Activated CD8-positive, alpha-beta memory T cell treated with anti-CD3 and anti-CD28 coated beads for 24 hours (primary cell): Measurements from ENCODE around the gene ADGRF1.

Experiments
- DNase-seq: peaks from one replicate; pipeline ENCODE4 v3.0.0-alpha.2; 2020

The ADGRF1 gene

DNA sequence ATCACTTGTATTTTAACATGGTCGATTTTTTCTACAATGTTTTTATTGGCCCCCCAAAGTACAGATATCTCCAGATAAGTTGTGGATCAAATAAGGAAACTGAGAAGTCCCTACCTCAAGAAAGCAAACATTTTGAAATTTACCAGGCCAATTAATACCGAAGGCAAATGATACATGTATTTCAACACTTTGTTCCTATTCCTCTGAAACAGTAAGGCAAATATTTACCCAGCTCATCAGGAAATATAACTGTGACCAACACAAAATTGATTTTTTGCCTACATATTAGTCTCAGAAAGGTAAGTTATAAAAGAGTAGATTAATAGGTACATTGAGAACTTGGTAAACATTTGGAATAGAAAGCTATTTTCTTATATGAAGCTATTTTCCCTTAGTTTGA is 69.1 kb downstream of the ADGRF1 start:
- no peak for DNase-seq

DNA sequence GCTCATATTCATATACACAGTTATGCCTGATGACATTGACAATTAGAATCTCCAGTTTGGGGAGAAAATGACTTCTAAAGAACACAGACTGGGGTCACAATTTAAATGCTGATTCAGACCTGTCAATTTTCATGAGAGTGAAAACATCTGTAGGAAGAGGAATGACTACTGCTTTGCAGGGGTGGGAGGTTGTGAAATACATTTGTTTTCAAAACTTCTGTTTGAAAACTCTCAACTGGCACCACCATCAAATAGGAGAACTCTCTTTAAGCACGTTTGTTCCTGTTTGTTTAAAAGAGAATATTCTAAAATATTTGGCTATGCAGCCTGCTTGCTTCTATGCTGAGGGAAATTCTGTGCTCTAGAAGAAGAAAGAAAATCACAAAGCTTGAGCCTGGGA is 69.6 kb downstream of the ADGRF1 start:
- DNase-seq: no peak

DNA sequence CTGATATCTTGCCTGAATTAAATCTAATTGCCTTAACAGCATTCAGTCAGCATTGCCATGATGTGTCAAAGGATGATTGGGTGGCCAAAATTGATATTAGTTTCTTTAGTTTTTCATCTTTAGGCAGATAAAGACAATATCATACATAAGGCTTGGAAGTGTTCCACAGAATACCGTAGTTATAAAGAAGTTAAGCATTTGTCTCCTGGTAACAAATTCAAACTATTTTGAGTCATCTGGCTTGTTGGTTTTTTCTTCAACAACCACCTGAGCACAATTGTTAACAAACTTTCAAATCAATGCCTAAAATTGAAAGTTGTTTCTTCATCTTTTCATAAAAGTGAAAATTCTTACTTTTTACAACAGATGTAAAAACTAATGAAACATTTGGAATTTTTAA is 72.9 kb downstream of the ADGRF1 start:
- DNase-seq: no peak

DNA sequence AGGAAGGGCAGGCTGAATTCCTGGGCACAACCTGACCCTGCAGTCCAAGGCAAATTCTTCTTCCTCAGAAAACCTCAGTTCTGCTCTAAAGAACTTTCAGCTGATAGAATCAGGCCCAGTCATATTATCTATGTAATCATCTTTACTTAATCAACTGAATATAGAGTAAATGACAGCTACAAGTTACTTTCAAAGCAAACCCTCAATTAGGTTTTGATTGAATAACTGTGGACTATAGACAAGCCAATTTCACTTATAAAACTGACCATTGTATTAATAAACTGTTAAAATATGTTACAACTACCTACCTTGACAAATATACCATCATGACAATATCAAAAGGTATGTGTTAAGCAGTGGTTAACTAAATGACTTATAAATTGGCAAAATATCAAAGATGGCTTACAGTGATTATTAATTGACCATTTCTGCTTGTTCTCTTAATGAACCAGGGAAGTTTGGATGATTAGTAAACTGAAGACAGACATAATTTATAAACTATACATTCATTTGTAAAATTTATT is 74.2 kb downstream of the ADGRF1 start:
- no peak for DNase-seq

DNA sequence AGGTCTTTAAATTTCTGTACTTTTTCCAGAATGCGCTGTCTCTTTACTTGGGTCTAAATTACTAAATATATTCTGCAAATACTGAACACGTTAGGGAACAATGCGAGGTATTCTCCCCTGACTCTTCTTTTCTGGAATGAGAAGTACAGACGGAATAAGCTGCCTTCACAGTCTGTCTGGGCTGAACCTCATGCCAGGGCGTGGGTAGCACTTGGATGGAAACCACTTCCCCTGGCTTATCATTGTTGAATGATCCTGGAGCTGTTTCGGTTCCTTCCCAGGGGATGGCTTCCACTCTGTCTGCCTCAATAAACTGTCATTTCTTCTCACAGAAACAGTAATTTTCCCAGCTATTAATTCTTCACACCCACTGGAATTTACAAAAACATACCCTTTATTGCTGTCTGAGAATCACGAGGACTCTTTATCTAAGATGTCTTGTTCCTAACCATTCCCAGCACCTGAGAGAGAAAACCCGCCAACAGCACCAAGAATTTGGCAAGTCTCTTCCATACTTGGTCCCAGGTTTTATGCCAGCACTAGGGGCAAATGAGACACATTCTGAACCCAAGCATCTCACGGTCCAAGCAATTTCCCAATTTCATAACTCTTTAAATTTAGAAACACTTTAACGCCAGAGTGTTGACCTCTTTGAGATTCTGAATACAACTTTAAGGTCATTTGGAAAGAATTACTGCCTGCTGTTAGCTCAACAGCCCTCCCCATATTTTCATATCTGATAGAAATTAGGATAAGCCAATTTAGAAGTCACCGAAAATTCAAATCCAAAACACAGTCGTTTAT is 77.2 kb downstream of the ADGRF1 start:
- no peak for DNase-seq

DNA sequence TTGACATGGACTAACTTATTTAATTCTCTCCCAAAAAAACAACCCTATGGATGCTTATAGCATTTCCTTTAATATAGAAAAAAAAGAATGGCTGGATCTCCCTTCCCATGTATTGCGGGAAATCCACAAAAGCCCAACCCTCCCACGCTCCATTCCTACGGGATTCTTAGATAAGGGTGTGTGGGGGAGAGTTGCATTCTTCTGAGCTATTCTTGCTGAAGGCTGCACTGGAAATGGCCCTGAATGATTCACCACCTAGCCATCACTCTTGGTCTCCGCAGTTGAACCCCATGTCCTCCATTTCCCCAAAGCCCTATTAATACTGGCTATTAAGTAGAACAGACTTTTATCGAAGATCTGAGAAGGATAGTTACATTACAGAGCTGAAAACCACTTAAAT is 78.5 kb downstream of the ADGRF1 start:
- no peak for DNase-seq

DNA sequence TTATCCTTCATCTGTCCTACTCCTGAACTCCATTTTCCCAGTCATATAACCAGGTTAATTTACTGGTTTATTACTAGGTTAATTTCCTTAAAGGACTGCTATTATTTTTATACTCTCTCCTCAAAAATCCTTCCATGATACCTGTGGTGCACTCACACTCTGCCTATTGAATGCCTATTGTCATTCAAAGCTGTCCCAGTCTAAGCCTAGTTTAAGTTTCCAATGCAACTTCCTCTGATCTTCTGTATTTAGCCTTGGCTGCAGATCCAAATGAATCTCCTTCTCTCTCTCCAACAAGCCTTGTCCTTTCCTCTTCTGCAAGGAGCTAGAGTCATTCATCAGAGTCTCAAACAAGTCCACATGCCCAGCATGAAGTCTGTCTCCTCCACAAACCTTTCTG is 79.1 kb downstream of the ADGRF1 start:
- DNase-seq: no peak

DNA sequence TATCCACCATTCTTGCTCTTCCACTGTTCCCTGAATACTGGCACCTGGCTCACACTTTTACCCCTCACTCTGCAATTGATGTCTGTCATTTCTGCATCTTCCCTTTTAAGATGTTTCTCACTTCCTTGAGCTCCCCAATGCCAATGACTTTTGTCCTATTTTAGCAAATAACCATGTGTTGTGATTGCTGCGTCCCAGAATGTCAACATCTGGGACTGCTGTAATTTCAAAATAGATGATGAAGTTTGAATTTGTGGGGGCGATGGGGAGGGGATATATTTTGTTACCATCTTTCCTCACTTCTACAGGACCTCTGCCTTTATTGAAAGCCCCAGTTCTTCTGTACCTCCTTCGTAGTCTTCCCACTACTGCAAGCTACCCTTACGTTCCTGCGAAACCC is 80.4 kb downstream of the ADGRF1 start:
- DNase-seq: no peak

DNA sequence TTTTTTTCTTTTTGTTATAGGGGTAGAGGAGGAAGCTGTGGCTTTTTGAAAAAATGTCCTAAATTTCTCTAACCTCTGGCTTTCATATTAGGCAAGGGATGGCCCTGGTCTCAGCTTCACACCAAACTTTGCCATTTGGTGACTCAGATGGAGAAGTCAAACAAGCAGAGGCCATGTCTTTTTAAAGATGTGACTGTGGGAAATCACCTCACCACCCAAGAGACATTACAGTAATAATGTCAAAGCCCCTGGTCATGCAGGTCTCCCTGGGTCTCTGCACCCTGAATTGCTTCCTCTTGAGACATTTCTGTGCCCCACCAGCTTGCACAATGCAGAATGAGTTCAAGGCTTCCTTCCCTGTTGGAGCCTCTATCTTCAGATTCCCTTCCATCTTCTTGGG is 80.9 kb downstream of the ADGRF1 start:
- no peak for DNase-seq

DNA sequence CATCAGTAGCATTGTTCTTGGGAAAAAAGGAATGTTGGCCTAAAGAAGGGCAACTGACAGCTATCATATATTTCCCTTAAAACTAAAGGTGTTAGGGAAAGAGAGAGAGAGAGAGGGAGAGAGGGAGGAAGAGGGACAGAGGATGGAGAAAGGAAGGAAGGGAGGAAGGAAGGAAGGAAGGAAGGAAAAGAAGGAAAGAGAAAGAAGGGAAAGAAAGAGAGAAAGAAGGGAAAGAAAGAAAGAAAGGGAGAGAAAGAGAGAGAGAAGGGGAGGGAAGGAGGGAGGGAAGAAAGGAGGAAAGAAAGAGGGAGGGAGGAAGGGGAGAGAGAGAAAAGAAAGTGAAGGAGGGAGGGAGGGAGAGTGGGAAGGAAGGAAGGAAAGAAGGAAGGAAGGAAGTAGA is 82.7 kb downstream of the ADGRF1 start:
- no peak for DNase-seq

DNA sequence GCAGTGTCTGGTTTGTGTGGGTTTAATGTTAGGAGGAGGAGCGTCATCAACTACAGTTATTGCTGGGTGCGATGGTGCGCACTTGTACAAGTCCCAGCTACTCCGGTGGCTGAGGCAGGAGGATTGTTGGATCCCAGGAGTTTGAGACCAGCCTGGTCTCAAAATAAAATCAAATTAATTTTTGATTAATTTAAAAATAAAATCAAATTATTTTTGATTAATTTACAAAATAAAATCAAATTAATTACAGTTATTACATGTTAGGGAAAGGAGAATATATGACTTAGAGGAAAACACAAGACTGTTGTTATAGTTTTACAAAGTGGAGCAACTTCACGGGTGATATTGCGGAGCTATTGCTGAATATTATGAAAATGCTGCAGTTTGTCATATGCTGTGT is 85.7 kb downstream of the ADGRF1 start:
- DNase-seq: no peak

DNA sequence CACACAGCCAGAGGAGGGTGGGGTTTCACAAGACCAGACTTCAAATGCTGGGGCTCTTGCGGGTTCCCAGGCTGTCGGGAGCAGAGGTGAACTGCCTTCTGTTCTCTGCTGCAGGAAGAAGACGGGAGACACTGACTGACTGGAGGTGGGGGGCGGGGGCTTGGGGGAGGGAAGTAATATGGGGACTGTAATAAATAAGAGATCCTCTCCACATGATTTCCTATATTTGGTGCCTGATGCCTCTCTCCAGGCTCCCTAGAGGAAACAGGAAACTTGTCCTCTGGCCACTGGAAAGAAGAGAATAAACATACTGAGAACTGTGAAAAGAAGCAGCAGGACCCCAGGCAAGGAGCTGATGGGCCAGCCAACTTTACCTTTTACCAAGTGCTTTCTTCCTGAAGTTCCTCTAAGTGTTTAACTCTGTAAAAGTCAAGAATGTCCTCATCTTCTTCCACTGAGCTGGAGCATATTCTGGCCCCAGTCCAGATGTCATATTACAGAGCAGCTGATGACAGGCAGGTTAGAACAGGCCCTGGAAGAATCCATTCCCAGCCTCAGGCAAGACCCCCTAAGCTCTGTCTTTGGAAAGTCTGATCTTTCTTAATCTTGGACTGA is 87.2 kb downstream of the ADGRF1 start:
- no peak for DNase-seq

DNA sequence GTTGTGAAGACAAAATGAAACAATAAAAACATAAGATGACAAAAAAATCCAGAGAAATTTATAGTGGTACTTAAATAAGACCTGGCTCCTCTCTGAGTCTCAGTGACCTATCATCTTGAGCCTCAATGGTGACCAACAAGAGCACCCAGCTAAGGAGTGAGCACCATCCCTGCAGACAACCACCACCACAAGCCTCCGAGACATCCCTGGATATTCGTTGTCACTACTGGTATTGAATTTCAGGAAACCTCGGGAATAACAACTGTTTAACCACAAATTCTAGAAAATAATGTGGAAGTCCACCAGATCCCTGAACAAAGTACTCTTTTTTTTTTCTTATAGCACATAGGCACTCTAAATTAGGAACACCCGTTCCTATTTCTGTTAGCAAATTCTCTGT is 88.2 kb downstream of the ADGRF1 start:
- no peak for DNase-seq

DNA sequence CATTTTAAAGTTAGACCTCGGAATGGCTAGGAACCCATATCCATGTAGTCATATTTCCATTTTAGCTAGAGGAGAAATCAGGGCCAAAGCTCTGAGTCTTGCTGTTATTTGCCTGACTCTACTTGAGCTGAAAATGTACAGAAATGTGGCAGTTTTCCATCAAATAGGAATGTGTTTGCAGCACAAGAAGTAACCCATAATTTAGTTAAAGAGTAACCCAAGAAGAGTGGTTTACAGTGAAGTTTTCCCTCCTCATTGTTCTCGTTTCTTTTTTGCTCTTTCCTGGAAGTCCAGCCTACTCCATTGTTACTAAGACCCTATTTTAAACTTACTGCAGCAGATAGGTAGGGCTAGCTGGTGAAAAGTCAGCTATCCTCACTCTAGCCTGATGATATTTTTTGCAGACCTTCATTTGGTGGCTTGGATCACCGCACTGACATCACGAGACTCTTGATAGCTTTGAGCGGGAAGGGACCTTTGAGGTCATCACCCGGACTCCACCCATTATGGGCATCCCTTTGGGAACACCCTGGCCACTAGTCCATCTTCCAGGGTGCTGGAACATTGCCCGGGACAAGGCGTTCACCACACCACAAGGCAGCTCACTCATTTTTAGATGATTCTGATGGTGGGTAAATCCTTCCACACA is 92.4 kb downstream of the ADGRF1 start:
- DNase-seq: no peak

DNA sequence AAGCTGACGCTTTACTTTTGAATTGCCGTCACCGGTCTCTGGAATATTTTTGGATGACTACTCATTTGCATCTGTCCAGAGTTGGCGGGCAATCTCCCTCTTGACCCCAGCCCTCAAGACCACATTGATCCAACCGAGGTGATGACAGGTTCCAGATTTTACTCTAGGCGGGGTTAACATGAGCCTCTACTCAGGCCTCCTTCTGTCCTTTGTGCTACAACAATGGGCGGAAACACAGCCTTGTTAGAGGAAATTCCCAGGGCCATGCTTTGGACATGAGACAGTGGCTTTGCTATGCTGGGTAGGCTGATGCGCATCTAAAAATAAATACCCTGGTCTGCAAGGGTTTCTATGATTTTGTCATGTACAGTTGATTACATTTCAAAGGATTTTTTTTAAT is 93.4 kb downstream of the ADGRF1 start:
- DNase-seq: no peak
